ENCODE data around the gene NFIA. TPM values are rescaled to one million over a fixed set of nuclear protein-coding genes. Genes with fewer than 3 reads are reported as not detected.

NFIA gene
- total and polyA plus RNA-seq, 2 of the 13 experiments (the other 11 are each of a cell fraction or from before 2014, with no cell fraction given): 14.7 to 28.5 TPM

DNA sequence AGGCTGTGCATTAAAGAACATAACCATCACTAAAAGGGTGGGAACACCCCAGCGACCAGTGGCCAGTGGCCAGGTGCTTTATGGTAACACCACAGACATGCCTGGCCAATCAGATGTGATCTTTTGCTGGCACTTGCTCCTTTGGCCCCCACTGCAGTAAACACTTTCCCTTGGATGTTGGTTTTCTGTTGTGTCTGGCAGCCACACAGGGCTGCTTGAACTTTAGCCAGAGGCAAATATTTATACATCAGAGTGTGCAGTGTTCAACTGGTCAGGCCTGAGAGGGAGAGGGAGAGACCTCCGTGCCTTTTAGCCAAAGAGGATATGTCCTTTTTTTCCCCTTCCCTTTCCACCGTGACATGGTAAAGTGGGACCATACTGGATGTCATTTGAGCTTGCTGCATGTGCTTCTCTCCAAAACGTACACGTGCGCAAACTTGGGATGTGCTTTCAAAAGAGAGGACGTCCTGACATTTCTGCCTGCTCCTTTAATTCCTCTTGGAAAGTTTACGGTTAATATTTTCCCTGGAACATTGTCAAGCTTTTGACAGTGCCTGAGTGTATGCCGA is 101.2 kb downstream of the NFIA start (continued):
- TF ChIP-seq, protein P1, sequence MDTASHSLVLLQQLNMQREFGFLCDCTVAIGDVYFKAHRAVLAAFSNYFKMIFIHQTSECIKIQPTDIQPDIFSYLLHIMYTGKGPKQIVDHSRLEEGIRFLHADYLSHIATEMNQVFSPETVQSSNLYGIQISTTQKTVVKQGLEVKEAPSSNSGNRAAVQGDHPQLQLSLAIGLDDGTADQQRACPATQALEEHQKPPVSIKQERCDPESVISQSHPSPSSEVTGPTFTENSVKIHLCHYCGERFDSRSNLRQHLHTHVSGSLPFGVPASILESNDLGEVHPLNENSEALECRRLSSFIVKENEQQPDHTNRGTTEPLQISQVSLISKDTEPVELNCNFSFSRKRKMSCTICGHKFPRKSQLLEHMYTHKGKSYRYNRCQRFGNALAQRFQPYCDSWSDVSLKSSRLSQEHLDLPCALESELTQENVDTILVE (CRISPR knock-in tag; IDR thresholded peaks at IDR 0.05): peak; percentile 51; the same call in 1 of the 2 replicates
- TF ChIP-seq ZNF644 (CRISPR knock-in tag; IDR thresholded peaks at IDR 0.05; ENCODE audit: low read depth) (0 out of 2 replicates have a peak, but pooled peaks have one; percentile 28), ZNF841 (CRISPR knock-in tag; IDR thresholded peaks at IDR 0.05; ENCODE audit: borderline replicate concordance) (no peak), NFYB (CRISPR knock-in tag; IDR thresholded peaks at IDR 0.05) (peak; percentile 70), ZNF605 (CRISPR knock-in tag; IDR thresholded peaks at IDR 0.05) (peak; percentile 89), KMT2B (CRISPR knock-in tag; IDR thresholded peaks at IDR 0.05) (peak; percentile 78), DR1 (CRISPR knock-in tag; IDR thresholded peaks at IDR 0.05) (no peak), SALL2 (CRISPR knock-in tag; IDR thresholded peaks at IDR 0.05) (peak; percentile 67; the same call in 1 of the 2 replicates), RAD51 (IDR thresholded peaks at IDR 0.05; ENCODE audit: borderline replicate concordance) (no peak), GZF1 (CRISPR knock-in tag; IDR thresholded peaks at IDR 0.05) (no peak), ZNF772 (CRISPR knock-in tag; IDR thresholded peaks at IDR 0.05) (no peak), ZNF670 (CRISPR knock-in tag; IDR thresholded peaks at IDR 0.05; ENCODE audit: borderline replicate concordance) (0 out of 2 replicates have a peak, but pooled peaks have one; percentile 54), ZNF724P (CRISPR knock-in tag; IDR thresholded peaks at IDR 0.05; ENCODE audit: borderline replicate concordance) (peak; percentile 88; the same call in 1 of the 2 replicates), KAT7 (CRISPR knock-in tag; IDR thresholded peaks at IDR 0.05; ENCODE audit: borderline replicate concordance) (no peak)
- TF ChIP-seq, protein P2, sequence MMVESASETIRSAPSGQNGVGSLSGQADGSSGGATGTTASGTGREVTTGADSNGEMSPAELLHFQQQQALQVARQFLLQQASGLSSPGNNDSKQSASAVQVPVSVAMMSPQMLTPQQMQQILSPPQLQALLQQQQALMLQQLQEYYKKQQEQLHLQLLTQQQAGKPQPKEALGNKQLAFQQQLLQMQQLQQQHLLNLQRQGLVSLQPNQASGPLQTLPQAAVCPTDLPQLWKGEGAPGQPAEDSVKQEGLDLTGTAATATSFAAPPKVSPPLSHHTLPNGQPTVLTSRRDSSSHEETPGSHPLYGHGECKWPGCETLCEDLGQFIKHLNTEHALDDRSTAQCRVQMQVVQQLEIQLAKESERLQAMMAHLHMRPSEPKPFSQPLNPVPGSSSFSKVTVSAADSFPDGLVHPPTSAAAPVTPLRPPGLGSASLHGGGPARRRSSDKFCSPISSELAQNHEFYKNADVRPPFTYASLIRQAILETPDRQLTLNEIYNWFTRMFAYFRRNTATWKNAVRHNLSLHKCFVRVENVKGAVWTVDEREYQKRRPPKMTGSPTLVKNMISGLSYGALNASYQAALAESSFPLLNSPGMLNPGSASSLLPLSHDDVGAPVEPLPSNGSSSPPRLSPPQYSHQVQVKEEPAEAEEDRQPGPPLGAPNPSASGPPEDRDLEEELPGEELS (CRISPR knock-in tag; IDR thresholded peaks at IDR 0.05): peak; percentile 100
- TF ChIP-seq, protein P3, sequence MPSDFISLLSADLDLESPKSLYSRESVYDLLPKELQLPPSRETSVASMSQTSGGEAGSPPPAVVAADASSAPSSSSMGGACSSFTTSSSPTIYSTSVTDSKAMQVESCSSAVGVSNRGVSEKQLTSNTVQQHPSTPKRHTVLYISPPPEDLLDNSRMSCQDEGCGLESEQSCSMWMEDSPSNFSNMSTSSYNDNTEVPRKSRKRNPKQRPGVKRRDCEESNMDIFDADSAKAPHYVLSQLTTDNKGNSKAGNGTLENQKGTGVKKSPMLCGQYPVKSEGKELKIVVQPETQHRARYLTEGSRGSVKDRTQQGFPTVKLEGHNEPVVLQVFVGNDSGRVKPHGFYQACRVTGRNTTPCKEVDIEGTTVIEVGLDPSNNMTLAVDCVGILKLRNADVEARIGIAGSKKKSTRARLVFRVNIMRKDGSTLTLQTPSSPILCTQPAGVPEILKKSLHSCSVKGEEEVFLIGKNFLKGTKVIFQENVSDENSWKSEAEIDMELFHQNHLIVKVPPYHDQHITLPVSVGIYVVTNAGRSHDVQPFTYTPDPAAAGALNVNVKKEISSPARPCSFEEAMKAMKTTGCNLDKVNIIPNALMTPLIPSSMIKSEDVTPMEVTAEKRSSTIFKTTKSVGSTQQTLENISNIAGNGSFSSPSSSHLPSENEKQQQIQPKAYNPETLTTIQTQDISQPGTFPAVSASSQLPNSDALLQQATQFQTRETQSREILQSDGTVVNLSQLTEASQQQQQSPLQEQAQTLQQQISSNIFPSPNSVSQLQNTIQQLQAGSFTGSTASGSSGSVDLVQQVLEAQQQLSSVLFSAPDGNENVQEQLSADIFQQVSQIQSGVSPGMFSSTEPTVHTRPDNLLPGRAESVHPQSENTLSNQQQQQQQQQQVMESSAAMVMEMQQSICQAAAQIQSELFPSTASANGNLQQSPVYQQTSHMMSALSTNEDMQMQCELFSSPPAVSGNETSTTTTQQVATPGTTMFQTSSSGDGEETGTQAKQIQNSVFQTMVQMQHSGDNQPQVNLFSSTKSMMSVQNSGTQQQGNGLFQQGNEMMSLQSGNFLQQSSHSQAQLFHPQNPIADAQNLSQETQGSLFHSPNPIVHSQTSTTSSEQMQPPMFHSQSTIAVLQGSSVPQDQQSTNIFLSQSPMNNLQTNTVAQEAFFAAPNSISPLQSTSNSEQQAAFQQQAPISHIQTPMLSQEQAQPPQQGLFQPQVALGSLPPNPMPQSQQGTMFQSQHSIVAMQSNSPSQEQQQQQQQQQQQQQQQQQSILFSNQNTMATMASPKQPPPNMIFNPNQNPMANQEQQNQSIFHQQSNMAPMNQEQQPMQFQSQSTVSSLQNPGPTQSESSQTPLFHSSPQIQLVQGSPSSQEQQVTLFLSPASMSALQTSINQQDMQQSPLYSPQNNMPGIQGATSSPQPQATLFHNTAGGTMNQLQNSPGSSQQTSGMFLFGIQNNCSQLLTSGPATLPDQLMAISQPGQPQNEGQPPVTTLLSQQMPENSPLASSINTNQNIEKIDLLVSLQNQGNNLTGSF (CRISPR knock-in tag; IDR thresholded peaks at IDR 0.05): no peak
- TF ChIP-seq, protein P4, sequence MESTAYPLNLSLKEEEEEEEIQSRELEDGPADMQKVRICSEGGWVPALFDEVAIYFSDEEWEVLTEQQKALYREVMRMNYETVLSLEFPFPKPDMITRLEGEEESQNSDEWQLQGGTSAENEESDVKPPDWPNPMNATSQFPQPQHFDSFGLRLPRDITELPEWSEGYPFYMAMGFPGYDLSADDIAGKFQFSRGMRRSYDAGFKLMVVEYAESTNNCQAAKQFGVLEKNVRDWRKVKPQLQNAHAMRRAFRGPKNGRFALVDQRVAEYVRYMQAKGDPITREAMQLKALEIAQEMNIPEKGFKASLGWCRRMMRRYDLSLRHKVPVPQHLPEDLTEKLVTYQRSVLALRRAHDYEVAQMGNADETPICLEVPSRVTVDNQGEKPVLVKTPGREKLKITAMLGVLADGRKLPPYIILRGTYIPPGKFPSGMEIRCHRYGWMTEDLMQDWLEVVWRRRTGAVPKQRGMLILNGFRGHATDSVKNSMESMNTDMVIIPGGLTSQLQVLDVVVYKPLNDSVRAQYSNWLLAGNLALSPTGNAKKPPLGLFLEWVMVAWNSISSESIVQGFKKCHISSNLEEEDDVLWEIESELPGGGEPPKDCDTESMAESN (CRISPR knock-in tag; conservative IDR thresholded peaks at IDR 0.05): peak; percentile 67; the same call in 1 of the 2 replicates
- TF ChIP-seq, protein P5, sequence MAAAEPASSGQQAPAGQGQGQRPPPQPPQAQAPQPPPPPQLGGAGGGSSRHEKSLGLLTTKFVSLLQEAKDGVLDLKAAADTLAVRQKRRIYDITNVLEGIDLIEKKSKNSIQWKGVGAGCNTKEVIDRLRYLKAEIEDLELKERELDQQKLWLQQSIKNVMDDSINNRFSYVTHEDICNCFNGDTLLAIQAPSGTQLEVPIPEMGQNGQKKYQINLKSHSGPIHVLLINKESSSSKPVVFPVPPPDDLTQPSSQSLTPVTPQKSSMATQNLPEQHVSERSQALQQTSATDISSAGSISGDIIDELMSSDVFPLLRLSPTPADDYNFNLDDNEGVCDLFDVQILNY (CRISPR knock-in tag; conservative IDR thresholded peaks at IDR 0.05): no peak
